ENCODE results near the gene EFNA5.

EFNA5 gene

DNA sequence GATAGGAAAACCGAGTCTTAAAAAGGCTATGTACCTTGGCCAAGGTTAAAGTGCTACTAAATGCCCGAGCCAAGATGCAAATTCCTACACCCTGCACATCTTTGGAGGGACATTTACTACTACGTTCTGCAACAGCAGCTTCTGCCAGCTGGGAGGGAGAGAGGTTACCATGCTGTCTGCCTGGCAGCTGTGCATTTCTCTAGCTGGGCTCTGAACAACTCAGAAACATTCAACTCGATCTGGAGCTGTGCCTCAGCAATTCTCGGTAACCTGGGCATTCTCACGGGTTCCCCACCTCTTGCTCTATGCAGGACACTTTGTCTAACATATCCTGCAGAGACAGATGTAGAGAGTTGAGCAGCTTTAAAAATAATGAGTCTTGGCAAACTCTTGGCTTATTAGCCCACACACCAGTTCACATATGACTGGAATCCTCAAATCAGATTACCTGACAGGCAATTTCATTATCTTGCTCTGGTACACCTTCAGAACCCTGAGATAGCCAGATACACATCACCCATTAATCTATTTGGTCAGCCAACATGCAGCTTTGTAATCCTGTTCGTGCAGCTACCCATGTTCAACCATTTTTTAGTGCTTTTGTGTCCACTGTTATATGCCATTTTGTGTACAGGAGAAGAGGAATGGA lies 115.8 kb downstream of the EFNA5 start:
- TF ChIP-seq, protein P1, sequence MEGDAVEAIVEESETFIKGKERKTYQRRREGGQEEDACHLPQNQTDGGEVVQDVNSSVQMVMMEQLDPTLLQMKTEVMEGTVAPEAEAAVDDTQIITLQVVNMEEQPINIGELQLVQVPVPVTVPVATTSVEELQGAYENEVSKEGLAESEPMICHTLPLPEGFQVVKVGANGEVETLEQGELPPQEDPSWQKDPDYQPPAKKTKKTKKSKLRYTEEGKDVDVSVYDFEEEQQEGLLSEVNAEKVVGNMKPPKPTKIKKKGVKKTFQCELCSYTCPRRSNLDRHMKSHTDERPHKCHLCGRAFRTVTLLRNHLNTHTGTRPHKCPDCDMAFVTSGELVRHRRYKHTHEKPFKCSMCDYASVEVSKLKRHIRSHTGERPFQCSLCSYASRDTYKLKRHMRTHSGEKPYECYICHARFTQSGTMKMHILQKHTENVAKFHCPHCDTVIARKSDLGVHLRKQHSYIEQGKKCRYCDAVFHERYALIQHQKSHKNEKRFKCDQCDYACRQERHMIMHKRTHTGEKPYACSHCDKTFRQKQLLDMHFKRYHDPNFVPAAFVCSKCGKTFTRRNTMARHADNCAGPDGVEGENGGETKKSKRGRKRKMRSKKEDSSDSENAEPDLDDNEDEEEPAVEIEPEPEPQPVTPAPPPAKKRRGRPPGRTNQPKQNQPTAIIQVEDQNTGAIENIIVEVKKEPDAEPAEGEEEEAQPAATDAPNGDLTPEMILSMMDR (IDR thresholded peaks at IDR 0.05; ENCODE audit: low read depth, low read length) = no peak
- no peak for DNase-seq (ENCODE audit: low read depth in 2 of 2)
- H3K4me3 ChIP-seq (replicated peaks in 1 of 2; ENCODE audit: low read depth in 2 of 2, low read length in 2 of 2) = no peak overlapping the region

DNA sequence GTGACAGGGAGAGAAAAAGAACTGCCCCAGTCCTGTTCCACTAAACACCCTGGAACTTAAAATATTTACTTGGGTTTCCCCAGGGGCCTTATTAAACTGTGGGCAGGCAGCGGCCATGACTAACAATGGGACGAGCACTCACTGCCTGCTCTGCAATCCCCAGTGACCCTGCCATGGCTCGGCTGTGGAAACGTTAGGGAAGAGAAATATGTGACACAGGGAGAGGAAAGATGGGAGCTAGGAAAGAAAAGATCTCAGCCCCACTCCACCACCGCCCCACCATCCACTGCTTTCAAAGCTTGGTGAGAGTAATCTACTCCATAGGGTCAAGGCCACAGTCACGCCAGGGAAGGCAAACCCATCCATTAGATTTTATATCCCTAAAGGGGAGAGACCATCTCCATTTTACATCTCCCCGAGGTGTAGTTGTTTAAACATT lies 117.6 kb downstream of the EFNA5 start:
- DNase-seq (ENCODE audit: low read depth in 2 of 2) = peak in 1 of 2 donors; percentile 81
- TF ChIP-seq, protein P1 (IDR thresholded peaks at IDR 0.05; ENCODE audit: low read depth, low read length) = no peak
- H3K4me3 ChIP-seq (replicated peaks in 1 of 2; ENCODE audit: low read depth in 2 of 2, low read length in 2 of 2) = no peak overlapping the region

DNA sequence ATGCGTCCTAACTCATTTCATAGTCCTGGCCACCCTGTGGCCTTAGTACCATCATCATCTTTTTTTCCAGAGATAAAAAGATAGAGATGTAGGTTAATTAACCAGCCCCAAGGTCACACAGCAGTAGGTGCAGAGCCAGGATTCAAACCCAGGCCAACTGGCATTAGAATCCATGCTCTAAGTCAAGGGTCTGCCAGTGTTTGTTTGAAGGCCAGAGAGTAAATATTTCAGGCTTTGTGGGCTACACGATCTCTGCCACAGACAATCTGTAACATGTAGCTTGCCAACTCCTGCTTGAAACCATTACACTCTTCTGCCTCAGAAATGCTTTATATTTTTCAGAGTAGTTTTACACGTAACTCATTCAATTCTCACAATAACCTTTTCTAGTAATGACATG lies 119.6 kb downstream of the EFNA5 start:
- TF ChIP-seq, protein P1 (IDR thresholded peaks at IDR 0.05; ENCODE audit: low read depth, low read length) = no peak
- H3K4me3 ChIP-seq (replicated peaks in 1 of 2; ENCODE audit: low read depth in 2 of 2, low read length in 2 of 2) = no peak overlapping the region
- no peak for DNase-seq (ENCODE audit: low read depth in 2 of 2)

DNA sequence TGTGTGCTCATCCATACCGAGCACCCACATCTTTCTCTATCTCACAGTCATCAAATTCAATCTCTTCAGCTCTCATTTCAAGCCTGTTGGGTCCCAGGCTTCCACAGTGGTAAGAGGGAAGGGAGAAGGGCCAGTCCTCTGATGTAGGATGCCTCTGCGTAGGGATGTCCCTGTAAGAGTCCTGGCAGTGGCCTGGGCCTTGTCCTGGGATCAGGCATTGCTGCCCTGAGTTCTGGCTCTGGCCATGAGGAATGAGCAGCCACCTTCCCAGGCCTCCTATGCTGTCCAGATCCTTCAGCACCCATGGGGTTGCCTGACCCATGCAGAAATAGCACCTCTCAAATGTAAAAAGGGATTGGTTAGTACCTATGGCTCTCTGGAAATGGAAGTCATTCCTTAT lies 121.2 kb downstream of the EFNA5 start:
- TF ChIP-seq, protein P1 (IDR thresholded peaks at IDR 0.05; ENCODE audit: low read depth, low read length) = no peak
- no peak for DNase-seq (ENCODE audit: low read depth in 2 of 2)
- no peak overlapping the region for H3K4me3 ChIP-seq (replicated peaks in 1 of 2; ENCODE audit: low read depth in 2 of 2, low read length in 2 of 2)

DNA sequence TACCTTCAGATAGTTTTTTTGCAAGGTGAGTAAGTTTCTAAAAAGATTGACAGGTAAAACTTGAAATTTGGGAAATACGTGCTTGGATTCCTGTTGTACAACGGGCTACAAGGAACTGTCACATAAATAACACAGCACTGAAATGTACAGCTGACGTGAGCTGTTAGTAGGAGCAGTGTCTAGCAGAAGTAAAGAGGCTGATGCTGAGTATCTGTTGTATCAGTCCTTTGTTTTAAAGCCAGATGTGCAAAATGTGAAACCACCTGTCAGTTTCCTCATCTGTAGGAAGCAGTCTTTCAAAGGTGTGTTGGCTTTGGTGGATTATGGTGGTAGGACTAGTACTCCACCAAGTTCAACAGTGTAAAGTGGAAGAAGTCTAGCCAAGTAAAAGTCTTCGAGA lies 122.3 kb downstream of the EFNA5 start:
- no peak overlapping the region for H3K4me3 ChIP-seq (replicated peaks in 1 of 2; ENCODE audit: low read depth in 2 of 2, low read length in 2 of 2)
- TF ChIP-seq, protein P1 (IDR thresholded peaks at IDR 0.05; ENCODE audit: low read depth, low read length) = no peak
- no peak for DNase-seq (ENCODE audit: low read depth in 2 of 2)

DNA sequence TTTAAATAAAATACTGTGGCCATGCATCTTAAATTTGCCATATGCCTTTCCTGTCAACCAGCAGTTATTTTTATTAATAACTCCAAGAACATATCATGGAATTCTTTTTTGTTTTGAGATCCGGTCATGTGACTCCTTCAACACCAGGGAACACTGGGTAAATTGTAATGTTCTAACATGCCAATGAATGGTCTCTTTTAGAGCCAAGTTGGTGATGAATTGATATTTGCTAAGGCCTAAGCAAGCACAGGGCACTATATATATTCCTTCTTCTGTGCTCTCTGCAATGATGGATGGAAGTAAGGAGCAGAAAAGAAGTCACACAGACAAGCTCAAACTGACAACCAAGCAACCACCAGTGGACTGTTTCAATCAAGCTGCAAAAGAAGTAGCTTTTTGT lies 124.0 kb downstream of the EFNA5 start:
- no peak overlapping the region for H3K4me3 ChIP-seq (replicated peaks in 1 of 2; ENCODE audit: low read depth in 2 of 2, low read length in 2 of 2)
- TF ChIP-seq, protein P1 (IDR thresholded peaks at IDR 0.05; ENCODE audit: low read depth, low read length) = no peak
- DNase-seq (ENCODE audit: low read depth in 2 of 2) = no peak

DNA sequence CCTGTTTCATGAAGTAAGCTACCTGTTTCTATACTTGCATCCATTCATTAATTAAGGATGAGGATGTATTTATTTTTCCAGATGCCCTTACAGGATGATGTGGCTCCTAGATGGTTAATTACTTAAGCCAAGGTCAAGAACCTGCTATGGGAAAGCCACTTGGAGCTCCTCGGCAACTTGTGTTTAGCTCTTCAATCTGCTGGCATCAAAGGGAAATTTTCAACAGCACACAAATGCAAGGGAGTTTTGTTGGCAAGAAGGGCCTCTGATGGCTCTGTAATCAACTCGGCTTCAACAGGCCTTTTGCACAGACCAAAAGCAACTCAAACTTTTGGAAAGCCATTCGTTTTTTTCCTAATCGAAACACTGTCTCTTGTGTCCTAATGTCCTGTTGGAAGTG lies 125.3 kb downstream of the EFNA5 start:
- no peak overlapping the region for H3K4me3 ChIP-seq (replicated peaks in 1 of 2; ENCODE audit: low read depth in 2 of 2, low read length in 2 of 2)
- TF ChIP-seq, protein P1 (IDR thresholded peaks at IDR 0.05; ENCODE audit: low read depth, low read length) = no peak
- DNase-seq (ENCODE audit: low read depth in 2 of 2) = no peak
